ENCODE measurements around the gene PEAK3. TPM values are rescaled to one million over a fixed set of nuclear protein-coding genes. Genes with fewer than 3 reads are reported as not detected.

Gene PEAK3
- total and polyA plus RNA-seq, 2 donors (not counting 1 experiment from before 2014, with no cell fraction given) = 0.18 to 0.71 TPM

GRCh38 chr19:2309734-2310362, 27.9 kb upstream of the PEAK3 start:
- Histone ChIP-seq H3K9ac (ENCODE audit: low read length) (no peak overlapping the region), H3K4me2 (replicated peaks; ENCODE audit: low read depth, low read length, poor library complexity, severe bottlenecking) (no peak overlapping the region), H2AFZ (ENCODE audit: insufficient read depth, low read depth, low read length, poor library complexity, severe bottlenecking) (no peak overlapping the region), H3K27me3 (replicated peaks in 1 of 4; ENCODE audit: control extremely low read depth in 1 of 4, control insufficient read depth in 3 of 4, insufficient read depth in 4 of 4, low read length in 3 of 4) (peaks cover 0 to 45% (median 18%) of the 10 kb centered on the region in 4 experiments), H4K20me1 (ENCODE audit: control insufficient read depth, insufficient read depth, low read length, poor library complexity, severe bottlenecking) (no peaks in the 10 kb centered on the region), H3K36me3 (replicated peaks in 1 of 2; ENCODE audit: control extremely low read depth in 1 of 2, control insufficient read depth in 1 of 2, extremely low read depth in 1 of 2, insufficient read depth in 2 of 2, low read length in 1 of 2) (no peaks in the 10 kb centered on the region), H3K4me1 (ENCODE audit: control insufficient read depth in 2 of 2, insufficient read depth in 2 of 2, low read length in 2 of 2) (peaks cover 29% of the 10 kb centered on the region in 2 donors), H3K79me2 (ENCODE audit: control insufficient read depth, insufficient read depth, low read length) (peaks cover 16% of the 10 kb centered on the region), H3K27ac (ENCODE audit: low read length in 2 of 2) (no peak overlapping the region), H3K4me3 (ENCODE audit: control extremely low read depth in 1 of 5, extremely low read depth in 1 of 5, insufficient read depth in 1 of 5, low read depth in 2 of 5, low read length in 4 of 5) (no peak overlapping the region), H3K9me3 (ENCODE audit: control extremely low read depth in 1 of 3, control insufficient read depth in 2 of 3, insufficient read depth in 1 of 3, low read length in 2 of 3) (peaks cover under 1 to 18% (median 1%) of the 10 kb centered on the region in 3 donors)
- WGBS (ENCODE audit: insufficient coverage) = 66% methylated on average over 13 of the region's 17 CpGs
- TF ChIP-seq, protein P1, sequence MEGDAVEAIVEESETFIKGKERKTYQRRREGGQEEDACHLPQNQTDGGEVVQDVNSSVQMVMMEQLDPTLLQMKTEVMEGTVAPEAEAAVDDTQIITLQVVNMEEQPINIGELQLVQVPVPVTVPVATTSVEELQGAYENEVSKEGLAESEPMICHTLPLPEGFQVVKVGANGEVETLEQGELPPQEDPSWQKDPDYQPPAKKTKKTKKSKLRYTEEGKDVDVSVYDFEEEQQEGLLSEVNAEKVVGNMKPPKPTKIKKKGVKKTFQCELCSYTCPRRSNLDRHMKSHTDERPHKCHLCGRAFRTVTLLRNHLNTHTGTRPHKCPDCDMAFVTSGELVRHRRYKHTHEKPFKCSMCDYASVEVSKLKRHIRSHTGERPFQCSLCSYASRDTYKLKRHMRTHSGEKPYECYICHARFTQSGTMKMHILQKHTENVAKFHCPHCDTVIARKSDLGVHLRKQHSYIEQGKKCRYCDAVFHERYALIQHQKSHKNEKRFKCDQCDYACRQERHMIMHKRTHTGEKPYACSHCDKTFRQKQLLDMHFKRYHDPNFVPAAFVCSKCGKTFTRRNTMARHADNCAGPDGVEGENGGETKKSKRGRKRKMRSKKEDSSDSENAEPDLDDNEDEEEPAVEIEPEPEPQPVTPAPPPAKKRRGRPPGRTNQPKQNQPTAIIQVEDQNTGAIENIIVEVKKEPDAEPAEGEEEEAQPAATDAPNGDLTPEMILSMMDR (IDR thresholded peaks at IDR 0.05) = no peak
- TF ChIP-seq EZH2 (IDR thresholded peaks at IDR 0.05; ENCODE audit: borderline replicate concordance, insufficient read depth, low read depth, low read length, poor library complexity, severe bottlenecking) = no peak
- Mint-ChIP-seq H3K4me1 (peaks cover 21% of the 10 kb centered on the region), H3K27me3 (peaks cover 12% of the 10 kb centered on the region), H3K27ac (no peak overlapping the region), H3K9me3 (ENCODE audit: insufficient read depth) (no peaks in the 10 kb centered on the region), H3K4me3 (no peak overlapping the region)
- ATAC-seq (ENCODE audit: low read depth) = no peak
- POLR2A ChIA-PET = interaction anchor here (0.7 to 1.8 kb wide), 6 partner anchors 13 to 84 kb away, joined by 3 to 18 read pairs (median 4); partner anchors contain the start of gene PEAK3
- intact Hi-C loops (cut with micrococcal nuclease) = loop anchor here (10.0 kb wide), 1 partner anchor 155 kb away; the partner anchor contains the start of gene AP3D1
- CTCF ChIA-PET = interaction anchor here (0.6 to 1.6 kb wide), 6 partner anchors 10 to 154 kb away, joined by 3 to 8 read pairs (median 4); partner anchors contain the start of gene JSRP1
- no peak for DNase-seq

DNA sequence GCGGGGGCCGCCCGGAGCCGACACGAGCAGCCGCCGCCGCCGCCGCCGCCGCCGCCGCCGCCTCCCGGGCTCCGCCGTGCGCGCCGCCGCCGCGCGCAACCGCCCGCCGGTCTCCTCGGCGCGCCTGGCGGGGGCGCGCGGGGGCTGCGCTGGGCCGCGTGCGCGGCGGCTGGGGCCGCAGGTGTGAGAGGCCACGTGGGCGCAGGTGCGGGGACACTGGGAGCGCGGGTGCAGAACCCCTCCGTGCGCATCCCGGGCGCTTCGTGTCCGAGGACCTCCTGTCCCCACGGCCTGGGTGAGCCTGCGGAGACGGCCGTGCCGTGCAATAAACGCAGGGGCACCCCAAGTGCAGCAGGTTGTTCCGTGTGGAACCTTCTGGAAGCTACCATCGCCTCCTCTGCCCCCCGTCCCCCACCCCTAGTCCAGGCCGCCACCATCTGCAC, 26.2 kb upstream of the PEAK3 start, which contains the start of gene LINGO3:
Gene LINGO3 (minus strand): TSS at position 41 of the 443 bp plus-strand sequence. CDS start 16,378 bp downstream, outside the sequence.
- Histone ChIP-seq H3K9me3 (ENCODE audit: control extremely low read depth in 1 of 3, control insufficient read depth in 2 of 3, insufficient read depth in 1 of 3, low read length in 2 of 3) (peaks cover 0 to 12% (median 0%) of the 10 kb centered on the region in 3 donors), H3K4me3 (ENCODE audit: control extremely low read depth in 1 of 5, extremely low read depth in 1 of 5, insufficient read depth in 1 of 5, low read depth in 2 of 5, low read length in 4 of 5) (peak within 1 kb of the TSS in 4 of 5 experiments; percentile 28 to 57 (median 46)), H3K27ac (ENCODE audit: low read length in 2 of 2) (no peak within 1 kb of the TSS), H3K4me1 (ENCODE audit: control insufficient read depth in 2 of 2, insufficient read depth in 2 of 2, low read length in 2 of 2) (peaks cover 38 to 42% of the 10 kb centered on the region in 2 donors), H3K9ac (ENCODE audit: low read length) (peak within 1 kb of the TSS; percentile 51), H3K4me2 (replicated peaks; ENCODE audit: low read depth, low read length, poor library complexity, severe bottlenecking) (peak within 1 kb of the TSS; percentile 90), H3K36me3 (replicated peaks in 1 of 2; ENCODE audit: control extremely low read depth in 1 of 2, control insufficient read depth in 1 of 2, extremely low read depth in 1 of 2, insufficient read depth in 2 of 2, low read length in 1 of 2) (no peaks in the 10 kb centered on the region), H3K27me3 (replicated peaks in 1 of 4; ENCODE audit: control extremely low read depth in 1 of 4, control insufficient read depth in 3 of 4, insufficient read depth in 4 of 4, low read length in 3 of 4) (peaks cover 0 to 53% (median 18%) of the 10 kb centered on the region in 4 experiments), H4K20me1 (ENCODE audit: control insufficient read depth, insufficient read depth, low read length, poor library complexity, severe bottlenecking) (no peaks in the 10 kb centered on the region), H3K79me2 (ENCODE audit: control insufficient read depth, insufficient read depth, low read length) (peaks cover 32% of the 10 kb centered on the region), H2AFZ (ENCODE audit: insufficient read depth, low read depth, low read length, poor library complexity, severe bottlenecking) (peak within 1 kb of the TSS; percentile 27)
- H3K9me3 Mint-ChIP-seq (ENCODE audit: insufficient read depth) = no peaks in the 10 kb centered on the region
- peaks cover 12% of the 10 kb centered on the region for H3K27me3 Mint-ChIP-seq
- intact Hi-C loops (cut with micrococcal nuclease) = no loop called here
- POLR2A ChIA-PET = interaction anchor here (0.6 to 3.8 kb wide), 5 partner anchors 9 to 86 kb away, joined by 3 to 18 read pairs (median 6); no protein-coding TSS in a partner anchor
- ATAC-seq (ENCODE audit: low read depth) (peak; percentile 37), DNase-seq (peak; percentile 64)
- CTCF ChIA-PET = interaction anchor here (1.3 kb wide), 1 partner anchor 55 kb away, joined by 3 read pairs; no protein-coding TSS in a partner anchor
- peaks cover 30% of the 10 kb centered on the region for H3K4me1 Mint-ChIP-seq
- TF ChIP-seq, protein P1 (IDR thresholded peaks at IDR 0.05) = no peak
- TF ChIP-seq EZH2 (IDR thresholded peaks at IDR 0.05; ENCODE audit: borderline replicate concordance, insufficient read depth, low read depth, low read length, poor library complexity, severe bottlenecking) = no peak
- H3K27ac Mint-ChIP-seq = peak within 1 kb of the TSS; percentile 85
- peak within 1 kb of the TSS; percentile 78 for H3K4me3 Mint-ChIP-seq
- 6% methylated on average over 63 of the region's 63 CpGs for WGBS (ENCODE audit: insufficient coverage)

Measured in B cell (primary cell).